HepG2 (cell line): ENCODE data around the gene BPI. TPM values are rescaled to one million over a fixed set of nuclear protein-coding genes. Genes with fewer than 3 reads are reported as not detected.
A peak's percentile ranks its signal among the peaks of the same experiment; 100 is the strongest.

Source experiments
- ARHGAP35 ChIP-seq: sonication (generic); formaldehyde crosslinking; IDR thresholded peaks from 2 replicates; pipeline ENCODE4 v1.9.0; 2022; ENCODE audit warnings: mild to moderate bottlenecking, inconsistent platforms, moderate library complexity, missing genetic modification reagents, borderline replicate concordance
- CBX1 ChIP-seq: IDR thresholded peaks from one replicate; pipeline ENCODE4 v1.6.1; 2016; ENCODE audit warnings: antibody characterized with exemption, low read depth
- HDAC2 ChIP-seq: sonication (generic); formaldehyde crosslinking; IDR thresholded peaks from 2 replicates; pipeline ENCODE4 v1.4.0; 2020; ENCODE audit warnings: missing genetic modification reagents
- IRF2 ChIP-seq: IDR thresholded peaks from 2 replicates; pipeline ENCODE4 v1.6.1; 2018; ENCODE audit warnings: missing genetic modification reagents, missing compliant biosample characterization
- NFATC3 ChIP-seq: sonication (generic); formaldehyde crosslinking; IDR thresholded peaks from 2 replicates; pipeline ENCODE4 v1.5.1; 2020; ENCODE audit warnings: mild to moderate bottlenecking, missing genetic modification reagents
- PHF8 ChIP-seq: sonication (generic); formaldehyde crosslinking; IDR thresholded peaks from 2 replicates; pipeline ENCODE4 v1.5.0; 2020; ENCODE audit warnings: missing genetic modification reagents
- PPARG ChIP-seq: conservative IDR thresholded peaks from 2 replicates; pipeline ENCODE4 v1.6.1; 2016; ENCODE audit warnings: missing biosample characterization, missing genetic modification reagents
- RFXANK ChIP-seq: IDR thresholded peaks from 2 replicates; pipeline ENCODE4 v1.6.1; 2016
- SP2 ChIP-seq: sonication (generic); formaldehyde crosslinking; IDR thresholded peaks from 2 replicates; pipeline ENCODE4 v1.5.1; 2020; ENCODE audit warnings: mild to moderate bottlenecking, missing genetic modification reagents
- TAF1 ChIP-seq: sonication (generic); formaldehyde crosslinking; IDR thresholded peaks from 2 replicates; pipeline ENCODE4 v1.4.0; 2020; ENCODE audit warnings: missing genetic modification reagents
- XBP1 ChIP-seq: sonication (generic); formaldehyde crosslinking; IDR thresholded peaks from 2 replicates; pipeline ENCODE4 v1.5.0; 2020; ENCODE audit warnings: missing genetic modification reagents
- ZNF251 ChIP-seq: sonication (generic); formaldehyde crosslinking; IDR thresholded peaks from 2 replicates; pipeline ENCODE4 v1.9.0; 2021; ENCODE audit warnings: mild to moderate bottlenecking, missing genetic modification reagents
- ZNF670 ChIP-seq: sonication (generic); formaldehyde crosslinking; IDR thresholded peaks from 2 replicates; pipeline ENCODE4 v1.8.0; 2022; ENCODE audit warnings: mild to moderate bottlenecking, missing genetic modification reagents, borderline replicate concordance
- ZNF678 ChIP-seq: sonication (generic); formaldehyde crosslinking; IDR thresholded peaks from 2 replicates; pipeline ENCODE4 v1.4.0; 2020; ENCODE audit warnings: mild to moderate bottlenecking, missing genetic modification reagents
- ZNF878 ChIP-seq: sonication (generic); formaldehyde crosslinking; IDR thresholded peaks from 2 replicates; pipeline ENCODE4 v1.8.1; 2023; ENCODE audit warnings: mild to moderate bottlenecking, missing genetic modification reagents, moderate library complexity
- polyA plus RNA-seq, 8 experiments: library from polyadenylated mRNA; depleted of rRNA in 3 of 8; stranded (reverse) in 7 of 8; unstranded in 1 of 8; fragments of >200 nt; fragmentation: Illumina TruSeq in 4 of 8; extraction: Trizol in 4 of 8; gene quantifications; 2 replicates each; pipeline versions ENCODE4 v1.2.1 to v1.2.3, GENCODE V29; 2011 to 2016; ENCODE audit warnings: low read depth in 4 of 8, missing spikeins in 1 of 8, mixed read lengths in 1 of 8; ENCODE audit not compliant: insufficient read depth in 1 of 8
- total RNA-seq, 5 experiments: library from RNA; depleted of rRNA; stranded (reverse); fragments of >200 nt; fragmentation: Illumina TruSeq; extraction: Trizol; gene quantifications; 2 replicates each; pipeline ENCODE4 v1.2.3, GENCODE V29; 2016; ENCODE audit warnings: low read depth in 1 of 5
- TF ChIP-seq, protein P1 (sequence below): sonication (generic); formaldehyde crosslinking; IDR thresholded peaks from 2 replicates; pipeline ENCODE4 v1.4.0; 2020; ENCODE audit warnings: missing genetic modification reagents, borderline replicate concordance
- TF ChIP-seq, protein P2 (sequence below): sonication (generic); formaldehyde crosslinking; IDR thresholded peaks from 2 replicates; pipeline ENCODE4 v1.4.0; 2020; ENCODE audit warnings: missing genetic modification reagents
- TF ChIP-seq, protein P3 (sequence below): sonication (generic); formaldehyde crosslinking; IDR thresholded peaks from 2 replicates; pipeline ENCODE4 v1.4.0; 2020; ENCODE audit warnings: missing genetic modification reagents
- TF ChIP-seq, protein P4 (sequence below): IDR thresholded peaks from 2 replicates; pipeline ENCODE4 v1.6.1; 2016; ENCODE audit warnings: missing genetic modification reagents, missing compliant biosample characterization
- TF ChIP-seq, protein P5 (sequence below): sonication (generic); formaldehyde crosslinking; IDR thresholded peaks from 2 replicates; pipeline ENCODE4 v1.4.0; 2020; ENCODE audit warnings: missing genetic modification reagents

The BPI gene
- total and polyA plus RNA-seq, 2 of the 13 experiments (the other 11 are each of a cell fraction or from before 2014, with no cell fraction given), result not detected

DNA sequence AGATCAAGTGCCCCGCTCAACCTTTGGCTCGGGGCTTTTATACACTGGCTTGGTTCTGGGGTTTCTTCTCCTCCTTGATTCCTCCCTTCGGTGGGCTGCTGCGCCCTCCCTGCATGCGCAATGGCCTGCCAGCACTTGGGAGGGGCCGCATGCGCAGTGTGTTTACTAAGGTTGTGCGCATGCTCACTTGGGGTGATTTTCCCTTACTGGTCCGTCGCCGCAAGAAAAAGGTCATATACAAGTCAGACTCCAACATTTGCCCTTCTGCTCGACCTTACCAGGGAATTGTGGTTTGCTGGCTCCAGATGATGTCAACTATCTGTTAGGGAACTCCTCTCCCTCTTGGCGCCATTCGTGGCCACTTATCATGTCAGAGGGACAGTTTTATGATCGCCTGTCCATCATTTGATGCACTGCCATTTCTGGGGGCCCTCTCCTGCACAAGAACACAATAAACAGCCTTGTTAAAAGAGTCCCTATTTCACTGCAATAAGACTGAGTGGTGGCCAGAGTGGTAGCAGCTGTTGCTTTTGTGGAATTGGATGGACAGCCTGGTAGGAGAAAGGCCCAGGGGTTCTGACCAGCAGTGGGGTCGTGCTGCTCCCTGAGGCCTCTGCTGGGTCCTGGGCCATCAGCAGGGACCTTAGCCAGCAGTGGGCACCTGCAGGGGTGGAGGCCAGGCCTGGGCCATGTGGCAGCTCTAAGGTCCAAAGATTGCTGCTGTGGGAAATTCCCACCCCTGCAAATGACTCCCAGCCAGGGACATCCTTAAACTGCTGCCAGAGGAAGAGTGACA lies 39.6 kb downstream of the BPI start (continued):
- TF ChIP-seq, protein P1, sequence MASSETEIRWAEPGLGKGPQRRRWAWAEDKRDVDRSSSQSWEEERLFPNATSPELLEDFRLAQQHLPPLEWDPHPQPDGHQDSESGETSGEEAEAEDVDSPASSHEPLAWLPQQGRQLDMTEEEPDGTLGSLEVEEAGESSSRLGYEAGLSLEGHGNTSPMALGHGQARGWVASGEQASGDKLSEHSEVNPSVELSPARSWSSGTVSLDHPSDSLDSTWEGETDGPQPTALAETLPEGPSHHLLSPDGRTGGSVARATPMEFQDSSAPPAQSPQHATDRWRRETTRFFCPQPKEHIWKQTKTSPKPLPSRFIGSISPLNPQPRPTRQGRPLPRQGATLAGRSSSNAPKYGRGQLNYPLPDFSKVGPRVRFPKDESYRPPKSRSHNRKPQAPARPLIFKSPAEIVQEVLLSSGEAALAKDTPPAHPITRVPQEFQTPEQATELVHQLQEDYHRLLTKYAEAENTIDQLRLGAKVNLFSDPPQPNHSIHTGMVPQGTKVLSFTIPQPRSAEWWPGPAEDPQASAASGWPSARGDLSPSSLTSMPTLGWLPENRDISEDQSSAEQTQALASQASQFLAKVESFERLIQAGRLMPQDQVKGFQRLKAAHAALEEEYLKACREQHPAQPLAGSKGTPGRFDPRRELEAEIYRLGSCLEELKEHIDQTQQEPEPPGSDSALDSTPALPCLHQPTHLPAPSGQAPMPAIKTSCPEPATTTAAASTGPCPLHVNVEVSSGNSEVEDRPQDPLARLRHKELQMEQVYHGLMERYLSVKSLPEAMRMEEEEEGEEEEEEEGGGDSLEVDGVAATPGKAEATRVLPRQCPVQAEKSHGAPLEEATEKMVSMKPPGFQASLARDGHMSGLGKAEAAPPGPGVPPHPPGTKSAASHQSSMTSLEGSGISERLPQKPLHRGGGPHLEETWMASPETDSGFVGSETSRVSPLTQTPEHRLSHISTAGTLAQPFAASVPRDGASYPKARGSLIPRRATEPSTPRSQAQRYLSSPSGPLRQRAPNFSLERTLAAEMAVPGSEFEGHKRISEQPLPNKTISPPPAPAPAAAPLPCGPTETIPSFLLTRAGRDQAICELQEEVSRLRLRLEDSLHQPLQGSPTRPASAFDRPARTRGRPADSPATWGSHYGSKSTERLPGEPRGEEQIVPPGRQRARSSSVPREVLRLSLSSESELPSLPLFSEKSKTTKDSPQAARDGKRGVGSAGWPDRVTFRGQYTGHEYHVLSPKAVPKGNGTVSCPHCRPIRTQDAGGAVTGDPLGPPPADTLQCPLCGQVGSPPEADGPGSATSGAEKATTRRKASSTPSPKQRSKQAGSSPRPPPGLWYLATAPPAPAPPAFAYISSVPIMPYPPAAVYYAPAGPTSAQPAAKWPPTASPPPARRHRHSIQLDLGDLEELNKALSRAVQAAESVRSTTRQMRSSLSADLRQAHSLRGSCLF (CRISPR knock-in tag), result no peak; the same call in 1 of the 2 replicates
- TF ChIP-seq, protein P2, sequence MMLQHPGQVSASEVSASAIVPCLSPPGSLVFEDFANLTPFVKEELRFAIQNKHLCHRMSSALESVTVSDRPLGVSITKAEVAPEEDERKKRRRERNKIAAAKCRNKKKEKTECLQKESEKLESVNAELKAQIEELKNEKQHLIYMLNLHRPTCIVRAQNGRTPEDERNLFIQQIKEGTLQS, result no peak; the same call in 1 of the 2 replicates
- TF ChIP-seq TAF1 (CRISPR knock-in tag) (peak; percentile 74), HDAC2 (CRISPR knock-in tag) (peak; percentile 41; the same call in 1 of the 2 replicates), ZNF878 (CRISPR knock-in tag) (no peak), ZNF670 (peak; percentile 88; the same call in 1 of the 2 replicates), PPARG (CRISPR knock-in tag) (no peak), PHF8 (peak; percentile 71), ARHGAP35 (peak; percentile 31; the same call in 1 of the 2 replicates), NFATC3 (CRISPR knock-in tag) (peak; percentile 96), CBX1 (peak; percentile 83), XBP1 (CRISPR knock-in tag) (no peak), SP2 (CRISPR knock-in tag) (no peak), RFXANK (CRISPR knock-in tag) (peak; percentile 85; the same call in 1 of the 2 replicates), ZNF251 (CRISPR knock-in tag) (no peak), IRF2 (CRISPR knock-in tag) (peak; percentile 71; the same call in 1 of the 2 replicates), ZNF678 (no peak)
- TF ChIP-seq, protein P3, sequence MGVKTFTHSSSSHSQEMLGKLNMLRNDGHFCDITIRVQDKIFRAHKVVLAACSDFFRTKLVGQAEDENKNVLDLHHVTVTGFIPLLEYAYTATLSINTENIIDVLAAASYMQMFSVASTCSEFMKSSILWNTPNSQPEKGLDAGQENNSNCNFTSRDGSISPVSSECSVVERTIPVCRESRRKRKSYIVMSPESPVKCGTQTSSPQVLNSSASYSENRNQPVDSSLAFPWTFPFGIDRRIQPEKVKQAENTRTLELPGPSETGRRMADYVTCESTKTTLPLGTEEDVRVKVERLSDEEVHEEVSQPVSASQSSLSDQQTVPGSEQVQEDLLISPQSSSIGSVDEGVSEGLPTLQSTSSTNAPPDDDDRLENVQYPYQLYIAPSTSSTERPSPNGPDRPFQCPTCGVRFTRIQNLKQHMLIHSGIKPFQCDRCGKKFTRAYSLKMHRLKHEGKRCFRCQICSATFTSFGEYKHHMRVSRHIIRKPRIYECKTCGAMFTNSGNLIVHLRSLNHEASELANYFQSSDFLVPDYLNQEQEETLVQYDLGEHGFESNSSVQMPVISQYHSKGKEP (CRISPR knock-in tag), result 0 out of 2 replicates have a peak, but pooled peaks have one; percentile 75
- TF ChIP-seq, protein P4, sequence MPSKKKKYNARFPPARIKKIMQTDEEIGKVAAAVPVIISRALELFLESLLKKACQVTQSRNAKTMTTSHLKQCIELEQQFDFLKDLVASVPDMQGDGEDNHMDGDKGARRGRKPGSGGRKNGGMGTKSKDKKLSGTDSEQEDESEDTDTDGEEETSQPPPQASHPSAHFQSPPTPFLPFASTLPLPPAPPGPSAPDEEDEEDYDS (CRISPR knock-in tag), result peak; percentile 83
- TF ChIP-seq, protein P5, sequence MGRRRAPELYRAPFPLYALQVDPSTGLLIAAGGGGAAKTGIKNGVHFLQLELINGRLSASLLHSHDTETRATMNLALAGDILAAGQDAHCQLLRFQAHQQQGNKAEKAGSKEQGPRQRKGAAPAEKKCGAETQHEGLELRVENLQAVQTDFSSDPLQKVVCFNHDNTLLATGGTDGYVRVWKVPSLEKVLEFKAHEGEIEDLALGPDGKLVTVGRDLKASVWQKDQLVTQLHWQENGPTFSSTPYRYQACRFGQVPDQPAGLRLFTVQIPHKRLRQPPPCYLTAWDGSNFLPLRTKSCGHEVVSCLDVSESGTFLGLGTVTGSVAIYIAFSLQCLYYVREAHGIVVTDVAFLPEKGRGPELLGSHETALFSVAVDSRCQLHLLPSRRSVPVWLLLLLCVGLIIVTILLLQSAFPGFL (CRISPR knock-in tag), result no peak
